ENCODE results near the gene HNRNPH1.
A peak's percentile ranks its signal among the peaks of the same experiment; 100 is the strongest.

Gene HNRNPH1

DNA sequence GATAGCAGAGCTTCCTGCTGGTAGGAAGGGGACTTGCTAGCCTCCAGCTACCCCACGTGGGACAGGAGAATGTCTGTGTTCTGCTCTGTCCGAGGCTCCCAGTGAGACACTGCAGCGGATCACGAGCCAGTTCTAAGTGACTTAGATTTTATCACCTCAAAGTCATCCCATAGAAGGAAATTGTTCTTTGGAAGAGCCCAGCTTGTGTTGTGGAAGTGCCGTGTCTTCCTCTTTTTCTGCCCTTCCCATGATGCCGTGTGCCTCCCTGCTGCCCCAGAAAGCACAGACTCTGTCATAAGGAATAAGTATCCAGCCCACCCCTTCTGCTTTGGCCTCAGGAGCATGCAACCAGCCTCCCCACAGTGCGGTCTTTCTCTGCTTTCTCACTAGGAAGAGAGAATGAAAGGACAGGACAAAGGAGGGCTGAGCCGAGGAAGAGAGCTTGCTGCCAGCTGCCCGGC, 37.5 kb downstream of the HNRNPH1 start:
- peak overlapping the region; percentile 41 for H3K27ac Mint-ChIP-seq (ENCODE audit: low read depth)
- no peaks in the 10 kb centered on the region for H3K27me3 Mint-ChIP-seq
- no peaks in the 10 kb centered on the region for H3K4me1 Mint-ChIP-seq
- DNase-seq (ENCODE audit: low spot score in 2 of 2) (no peak), ATAC-seq (replicated peaks; ENCODE audit: extremely low read depth, poor library complexity, severe bottlenecking) (no peak)
- H3K36me3 Mint-ChIP-seq (ENCODE audit: insufficient read depth): peaks cover 46% of the 10 kb centered on the region
- no peaks in the 10 kb centered on the region for H3K9me3 Mint-ChIP-seq
- no peak overlapping the region for H3K4me3 Mint-ChIP-seq

GRCh38 chr5:179577286-179577960, 46.0 kb downstream of the HNRNPH1 start:
- no peaks in the 10 kb centered on the region for H3K4me1 Mint-ChIP-seq
- H3K4me3 Mint-ChIP-seq: no peak overlapping the region
- H3K27ac Mint-ChIP-seq (ENCODE audit: low read depth): no peak overlapping the region

DNA sequence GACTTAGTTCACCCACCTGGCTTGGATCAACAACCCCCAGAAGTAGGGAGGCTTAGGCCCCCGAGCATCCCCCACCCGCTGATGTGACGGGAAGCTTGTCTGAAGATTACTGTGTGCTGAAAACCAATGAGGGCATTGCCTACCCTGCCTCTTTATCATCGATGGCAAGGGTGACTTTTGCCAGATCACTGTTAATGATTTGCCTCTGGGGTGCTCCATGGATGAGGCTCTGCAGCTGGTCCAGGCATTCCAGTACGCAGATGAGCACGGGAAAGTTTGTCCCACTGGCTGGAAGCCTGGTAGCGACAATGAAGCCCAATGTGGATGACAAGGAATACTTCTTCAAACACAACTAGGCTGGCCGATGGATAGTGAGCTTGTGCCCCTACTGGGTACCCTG, 51.1 kb downstream of the HNRNPH1 start:
- Mint-ChIP-seq H3K9me3 (no peaks in the 10 kb centered on the region), H3K4me3 (no peak overlapping the region)

More at GRCh38 chr5:179577286-179577960, 46.0 kb downstream of the HNRNPH1 start:
- Mint-ChIP-seq H3K27me3 (no peaks in the 10 kb centered on the region), H3K36me3 (ENCODE audit: insufficient read depth) (peaks cover 26% of the 10 kb centered on the region), H3K9me3 (no peaks in the 10 kb centered on the region)
- ATAC-seq (replicated peaks; ENCODE audit: extremely low read depth, poor library complexity, severe bottlenecking) (no peak), DNase-seq (ENCODE audit: low spot score in 2 of 2) (no peak)

DNA sequence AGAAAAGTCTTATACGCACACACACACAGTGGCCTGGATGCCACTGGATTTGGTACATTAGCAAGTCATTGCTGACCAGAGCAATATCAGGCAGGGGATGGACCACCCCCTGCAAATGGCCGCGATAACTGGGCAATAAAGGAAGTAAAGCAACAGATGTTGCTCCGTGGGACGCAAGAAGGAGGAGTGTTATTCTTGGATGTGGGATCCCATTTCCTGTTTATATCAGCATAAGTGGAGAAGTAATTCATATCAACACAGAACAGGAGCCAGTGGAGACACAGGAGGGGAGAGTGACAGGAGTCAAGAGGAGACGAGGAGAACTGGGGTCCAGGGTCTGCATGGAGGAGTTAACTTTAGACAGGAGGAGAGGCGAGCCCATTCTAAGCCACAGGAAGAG, 54.8 kb downstream of the HNRNPH1 start:
- Mint-ChIP-seq H3K27me3 (no peaks in the 10 kb centered on the region), H3K27ac (ENCODE audit: low read depth) (no peak overlapping the region), H3K9me3 (no peaks in the 10 kb centered on the region), H3K4me3 (no peak overlapping the region), H3K36me3 (ENCODE audit: insufficient read depth) (peaks cover 51% of the 10 kb centered on the region), H3K4me1 (no peaks in the 10 kb centered on the region)
- no peak for ATAC-seq (replicated peaks; ENCODE audit: extremely low read depth, poor library complexity, severe bottlenecking)
- no peak for DNase-seq (ENCODE audit: low spot score in 2 of 2)

More for the DNA sequence above, 51.1 kb downstream of the HNRNPH1 start:
- ATAC-seq (replicated peaks; ENCODE audit: extremely low read depth, poor library complexity, severe bottlenecking) (no peak), DNase-seq (ENCODE audit: low spot score in 2 of 2) (no peak)
- Mint-ChIP-seq H3K27ac (ENCODE audit: low read depth) (no peak overlapping the region), H3K36me3 (ENCODE audit: insufficient read depth) (peaks cover 42% of the 10 kb centered on the region), H3K4me1 (no peaks in the 10 kb centered on the region), H3K27me3 (no peaks in the 10 kb centered on the region)

- no peaks in the 10 kb centered on the region for H3K27me3 Mint-ChIP-seq
Observed at GRCh38 chr5:179564526-179564925, 58.9 kb downstream of the HNRNPH1 start.

More at GRCh38 chr5:179564526-179564925, 58.9 kb downstream of the HNRNPH1 start:
- Mint-ChIP-seq H3K36me3 (ENCODE audit: insufficient read depth) (peaks cover 53% of the 10 kb centered on the region), H3K27ac (ENCODE audit: low read depth) (no peak overlapping the region), H3K4me3 (no peak overlapping the region), H3K4me1 (peaks cover 5% of the 10 kb centered on the region), H3K9me3 (no peaks in the 10 kb centered on the region)
- ATAC-seq (replicated peaks; ENCODE audit: extremely low read depth, poor library complexity, severe bottlenecking): no peak
- DNase-seq (ENCODE audit: low spot score in 2 of 2): no peak
